GM12892 (cell line): ENCODE results near the gene DACT3.

Source experiments
- POLR2A ChIP-seq: IDR thresholded peaks from 2 replicates; pipeline ENCODE4 v1.6.1; 2011; ENCODE audit warnings: low read depth, low read length, control low read depth
- POLR2AphosphoS5 ChIP-seq: IDR thresholded peaks from 2 replicates; pipeline ENCODE4 v1.6.1; 2011; ENCODE audit warnings: low read depth, low read length, control low read depth
- TAF1 ChIP-seq: IDR thresholded peaks from 2 replicates; pipeline ENCODE4 v1.6.1; 2011; ENCODE audit warnings: low read depth, mild to moderate bottlenecking, control low read depth, low read length, borderline replicate concordance

DNA sequence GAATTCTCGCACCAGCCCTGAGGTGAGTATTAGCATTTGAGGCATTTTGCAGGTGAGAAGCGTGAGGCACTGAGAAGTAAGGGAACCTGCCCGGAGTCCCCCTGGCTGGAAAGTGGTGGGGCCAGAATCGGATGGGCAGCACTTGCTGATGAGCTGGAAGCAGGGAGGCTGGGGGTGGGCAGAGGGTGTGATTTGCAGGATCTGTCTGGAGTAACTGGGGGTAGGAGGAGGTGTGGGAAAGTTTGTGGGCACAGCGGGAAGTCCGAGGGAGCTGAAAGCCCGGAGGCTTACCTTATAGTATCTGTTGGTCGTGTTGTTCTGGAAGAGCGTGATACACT, 35.9 kb upstream of the DACT3 start:
- TF ChIP-seq POLR2A: no peak
- TF ChIP-seq POLR2AphosphoS5: no peak
- TF ChIP-seq TAF1: no peak
